GM12878 (cell line): ENCODE results near the gene MAP3K5. TPM values are rescaled to one million over a fixed set of nuclear protein-coding genes. Genes with fewer than 3 reads are reported as not detected.

Experiments
- ATAC-seq: fragments of 200-7000 bp; cut with Tn5 transposase; 3 replicates; pipeline ENCODE4 v1.9.1; 2020; ENCODE audit warnings: mild to moderate bottlenecking, moderate library complexity
- BruUV-seq: library from RNA; stranded (reverse); fragments of 400-500 nt; replicated peaks from 2 replicates; lab custom pipeline; 2021; lab: Mats Ljungman, UMichigan
- CTCF ChIA-PET: fragments of 300-600 bp; sonication (Branson Sonifier 250); formaldehyde crosslinking; extraction: SDS; loops from one replicate; lab custom pipeline; 2021; ENCODE audit warnings: inconsistent platforms; lab: Yijun Ruan, JAX
- POLR2A ChIA-PET: fragments of 350-600 bp; formaldehyde crosslinking; extraction: SDS; loops from one replicate; lab custom pipeline; 2021; ENCODE audit warnings: inconsistent platforms; lab: Charles Lee
- RAD21 ChIA-PET: fragments of 300-600 bp; sonication (Branson Sonifier 250); formaldehyde crosslinking; loops from one replicate; lab custom pipeline; 2023; ENCODE audit warnings: antibody characterized with exemption; ENCODE audit not compliant: unreplicated experiment; lab: Charles Lee
- SMC1A ChIA-PET: fragments of 300-600 bp; sonication (Branson Sonifier 250); formaldehyde crosslinking; loops from one replicate; lab custom pipeline; 2023; ENCODE audit not compliant: unreplicated experiment, uncharacterized antibody; lab: Charles Lee
- DNase-seq: peaks from one replicate; pipeline ENCODE4 v3.0.0-alpha.2; 2011; ENCODE audit warnings: low read depth, low spot score
- FAIRE-seq: peaks from 3 replicates; lab custom pipeline; 2011; peaks lifted over from hg19 to GRCh38; lab: Jason Lieb, UNC
- H2AFZ ChIP-seq: 2 replicates; pipeline ENCODE4 v1.6.0; 2011; ENCODE audit warnings: low read depth, low read length, control low read depth; ENCODE audit not compliant: control insufficient read depth
- H3K27ac ChIP-seq: 2 replicates; pipeline ENCODE4 v1.5.1; 2011; ENCODE audit warnings: control low read depth; ENCODE audit not compliant: control insufficient read depth, insufficient read depth
- H3K27me3 ChIP-seq, 2 experiments: replicated peaks in 1 of 2; 2 replicates each; pipeline versions ENCODE4 v1.6.0 to v1.6.1; 2011; ENCODE audit warnings: low read length in 1 of 2; ENCODE audit not compliant: control insufficient read depth in 2 of 2, insufficient read depth in 2 of 2
- H3K36me3 ChIP-seq, 2 experiments: 2 replicates each; pipeline ENCODE4 v1.5.1; 2011; ENCODE audit warnings: low read length in 1 of 2; ENCODE audit not compliant: control insufficient read depth in 2 of 2, insufficient read depth in 2 of 2
- H3K4me1 ChIP-seq: 2 replicates; pipeline ENCODE4 v1.6.1; 2011; ENCODE audit warnings: mild to moderate bottlenecking, low read length, moderate library complexity, mixed read lengths; ENCODE audit not compliant: control insufficient read depth, insufficient read depth
- H3K4me2 ChIP-seq: 2 replicates; pipeline ENCODE4 v1.6.0; 2011; ENCODE audit warnings: control low read depth; ENCODE audit not compliant: control insufficient read depth, insufficient read depth
- H3K4me3 ChIP-seq: fragments of 200-600 bp; sonication (generic); 2 replicates; pipeline ENCODE4 v1.5.1; 2016
- H3K79me2 ChIP-seq: 2 replicates; pipeline ENCODE4 v1.6.0; 2011; ENCODE audit warnings: low read length; ENCODE audit not compliant: control insufficient read depth, insufficient read depth
- H3K9ac ChIP-seq: 2 replicates; pipeline ENCODE4 v1.8.0; 2011; ENCODE audit warnings: low read length, control low read depth, mixed read lengths; ENCODE audit not compliant: control insufficient read depth, insufficient read depth
- H3K9me3 ChIP-seq: replicated peaks from 3 replicates; pipeline ENCODE4 v1.5.1; 2011; ENCODE audit warnings: mild to moderate bottlenecking, low read length; ENCODE audit not compliant: control insufficient read depth, insufficient read depth
- H4K20me1 ChIP-seq: 2 replicates; pipeline ENCODE4 v1.6.0; 2011; ENCODE audit not compliant: control insufficient read depth, insufficient read depth
- LARP7 ChIP-seq: fragments of 450-650 bp; IDR thresholded peaks from 2 replicates; pipeline ENCODE4 v1.6.1; 2017; ENCODE audit warnings: mild to moderate bottlenecking
- NFYA ChIP-seq: IDR thresholded peaks from 2 replicates; pipeline ENCODE4 v1.6.1; 2011; ENCODE audit warnings: low read depth, mild to moderate bottlenecking, low read length, improper control_type of control experiment, borderline replicate concordance
- PAX5 ChIP-seq: IDR thresholded peaks from 2 replicates; pipeline ENCODE4 v1.6.1; 2011; ENCODE audit warnings: low read depth, low read length, borderline replicate concordance
- RAD21 ChIP-seq: IDR thresholded peaks from 2 replicates; pipeline ENCODE4 v1.6.1; 2011; ENCODE audit warnings: mild to moderate bottlenecking, low read depth, low read length, moderate library complexity; ENCODE audit not compliant: insufficient read depth
- RCOR1 ChIP-seq: conservative IDR thresholded peaks from 2 replicates; pipeline ENCODE4 v1.6.1; 2012; ENCODE audit warnings: low read depth, low read length, improper control_type of control experiment
- RELA ChIP-seq: fragments of 450-650 bp; IDR thresholded peaks from 2 replicates; pipeline ENCODE4 v1.8.0; 2014; ENCODE audit warnings: borderline replicate concordance; ENCODE audit not compliant: partially characterized antibody
- SKIL ChIP-seq: fragments of 450-650 bp; IDR thresholded peaks from 2 replicates; pipeline ENCODE4 v1.6.1; 2017; ENCODE audit warnings: mild to moderate bottlenecking, low read depth, inconsistent platforms; ENCODE audit not compliant: poor library complexity, severe bottlenecking
- SP1 ChIP-seq: IDR thresholded peaks from one replicate; pipeline ENCODE4 v1.6.1; 2011; ENCODE audit warnings: low read depth, low read length
- TCF7 ChIP-seq: IDR thresholded peaks from 2 replicates; pipeline ENCODE4 v1.6.1; 2014; ENCODE audit warnings: antibody characterized with exemption, borderline replicate concordance
- ZBTB4 ChIP-seq: fragments of 450-650 bp; formaldehyde crosslinking; IDR thresholded peaks from 2 replicates; pipeline ENCODE4 v1.4.0; 2022; ENCODE audit warnings: mild to moderate bottlenecking, moderate library complexity
- ZNF217 ChIP-seq: fragments of 450-650 bp; IDR thresholded peaks from 2 replicates; pipeline ENCODE4 v1.6.1; 2017; ENCODE audit warnings: antibody characterized with exemption, mild to moderate bottlenecking
- ZNF622 ChIP-seq: fragments of 450-650 bp; IDR thresholded peaks from 2 replicates; pipeline ENCODE4 v1.6.1; 2017; ENCODE audit warnings: mild to moderate bottlenecking, inconsistent platforms
- ZNF687 ChIP-seq: fragments of 450-650 bp; IDR thresholded peaks from 2 replicates; pipeline ENCODE4 v1.6.1; 2017; ENCODE audit warnings: mild to moderate bottlenecking, moderate library complexity
- WGBS: methylation state at CpG from one replicate; pipeline ENCODE4 v1.1.6; 2016; ENCODE audit warnings: low lambda C conversion rate; ENCODE audit not compliant: insufficient replicate concordance, insufficient coverage; ENCODE audit errors: missing lambda C conversion rate; 5-methylcytosine and 5-hydroxymethylcytosine counted together
- in situ Hi-C: fragments of 300-500 bp; cut with MboI; formaldehyde crosslinking; loops from 9 replicates; pipeline ENCODE4 v1.14.3; 2018; ENCODE audit warnings: mixed read lengths
- intact Hi-C: fragments of 100-400 bp; cut with micrococcal nuclease; formaldehyde crosslinking; loops from one replicate; pipeline ENCODE4 v1.14.2; 2022; ENCODE audit not compliant: unreplicated experiment
- polyA plus RNA-seq, 11 experiments: library from polyadenylated mRNA; depleted of rRNA in 4 of 11; unstranded in 6 of 11; stranded (reverse) in 5 of 11; fragments of >200 nt; fragmentation: Nextera tagmentation in 4 of 11; fragmentation: Illumina TruSeq in 1 of 11; extraction: Ambion mirVana in 4 of 11; extraction: Trizol in 1 of 11; gene quantifications; 1 replicate in 1 of 11; 2 replicates in 10 of 11; pipeline versions ENCODE4 v1.2.1 to v1.2.3, GENCODE V29; 2011 to 2016; ENCODE audit warnings: inconsistent platforms in 2 of 11, missing spikeins in 2 of 11, low read depth in 1 of 11
- total RNA-seq, 4 experiments: library from RNA; depleted of rRNA in 3 of 4; stranded (reverse); fragments of >200 nt in 3 of 4; fragmentation: Illumina TruSeq in 1 of 4; extraction: Trizol in 1 of 4; gene quantifications; 2 replicates each; pipeline versions ENCODE4 v1.2.1 to v1.2.3, GENCODE V29; 2013 to 2021

MAP3K5 gene
- total and polyA plus RNA-seq, 10 of the 15 experiments (the other 5 are each of a cell fraction or from before 2014, with no cell fraction given): 5.4 to 34.3 (median 26.4) TPM

DNA sequence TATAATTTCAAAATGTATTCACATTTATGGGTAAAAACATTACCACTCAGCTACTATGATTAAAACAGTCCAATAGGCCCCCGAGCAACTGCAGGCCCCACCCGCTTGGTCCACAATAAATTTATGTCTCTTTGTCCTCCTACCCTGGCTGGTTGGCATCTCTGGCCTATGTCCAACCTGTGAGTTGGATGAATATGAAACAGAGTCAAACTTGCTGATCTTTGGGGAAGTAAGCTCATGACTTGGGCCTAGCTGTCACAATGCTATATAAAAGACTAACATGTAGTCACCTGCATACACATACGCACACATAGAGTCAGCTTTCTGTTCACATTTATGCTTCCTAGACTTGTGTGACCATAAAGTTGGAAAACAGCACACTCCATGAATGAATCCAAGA is 262.6 kb downstream of the MAP3K5 start:
- Histone ChIP-seq H2AFZ (no peak overlapping the region), H3K79me2 (no peaks in the 10 kb centered on the region), H4K20me1 (no peaks in the 10 kb centered on the region), H3K36me3 (no peaks in the 10 kb centered on the region), H3K4me1 (no peaks in the 10 kb centered on the region), H3K27me3 (no peaks in the 10 kb centered on the region; a peak in 1 of 4 replicates), H3K9ac (no peak overlapping the region), H3K4me3 (no peak overlapping the region), H3K9me3 (no peaks in the 10 kb centered on the region), H3K4me2 (no peak overlapping the region), H3K27ac (no peak overlapping the region)
- no peak for FAIRE-seq
- WGBS: 88% methylated on average over 3 of the region's 3 CpGs
- intact Hi-C loops: no loop called here
- CTCF ChIA-PET: no interaction called here
- POLR2A ChIA-PET: no interaction called here
- RAD21 ChIA-PET: no interaction called here
- TF ChIP-seq ZNF217 (no peak), SKIL (no peak), RELA (no peak), TCF7 (no peak), RCOR1 (no peak), ZNF687 (no peak), RAD21 (no peak), SP1 (no peak), LARP7 (no peak), ZBTB4 (no peak), ZNF622 (no peak), PAX5 (no peak), NFYA (no peak)
- no peak for ATAC-seq
- in situ Hi-C loops: no loop called here
- BruUV-seq: no TSS peak
- SMC1A ChIA-PET: no interaction called here
- no peak for DNase-seq
